GM12873 (cell line): Measurements from ENCODE around the gene UBFD1.

ENCODE experiments used
- CTCF ChIP-seq: IDR thresholded peaks from 2 replicates; pipeline ENCODE4 v1.5.1; 2012; ENCODE audit warnings: low read depth, mild to moderate bottlenecking, moderate library complexity, low read length, control low read depth; ENCODE audit not compliant: insufficient read depth; ENCODE audit errors: missing control alignments

The UBFD1 gene

GRCh38 chr16:23530062-23530461, 27.5 kb upstream of the UBFD1 start:
- no peak for TF ChIP-seq CTCF

GRCh38 chr16:23532448-23532847, 25.1 kb upstream of the UBFD1 start:
- TF ChIP-seq CTCF: no peak

- no peak for TF ChIP-seq CTCF
These were observed 22.4 kb upstream of the UBFD1 start for GRCh38 chr16:23534868-23535860.

GRCh38 chr16:23535901-23536300, 21.6 kb upstream of the UBFD1 start:
- no peak for TF ChIP-seq CTCF

- TF ChIP-seq CTCF: no peak
These were observed 20.1 kb upstream of the UBFD1 start for GRCh38 chr16:23537390-23537789.

- no peak for TF ChIP-seq CTCF
These were observed 18.6 kb upstream of the UBFD1 start for GRCh38 chr16:23538919-23539278.

GRCh38 chr16:23539984-23540816, 17.3 kb upstream of the UBFD1 start:
- TF ChIP-seq CTCF: no peak
